HG02763 (cell line): ENCODE measurements around the gene CASP2.
A peak's percentile ranks its signal among the peaks of the same experiment; 100 is the strongest.
"Not testable (repeated sequence)": the region's sequence is repeated elsewhere in the genome, so short reads cannot be mapped to it uniquely, and the experiment has no call there.

ENCODE experiments used
- ATAC-seq: cut with Tn5 transposase; IDR thresholded peaks from one replicate; pipeline ENCODE4 v1.9.1; 2021; ENCODE audit warnings: mild to moderate bottlenecking, moderate library complexity; ENCODE audit not compliant: unreplicated experiment

CASP2 gene

GRCh38 chr7:143263266-143264195 lies 24.6 kb upstream of the CASP2 start, which contains the start of gene GSTK1:
GSTK1 (plus strand) TSS chr7:143263441; CDS start chr7:143263514, 73 bp downstream.
- peak; percentile 95 for ATAC-seq

GRCh38 chr7:143264196-143264568 lies 24.0 kb upstream of the CASP2 start:
- ATAC-seq: not testable (repeated sequence)

DNA sequence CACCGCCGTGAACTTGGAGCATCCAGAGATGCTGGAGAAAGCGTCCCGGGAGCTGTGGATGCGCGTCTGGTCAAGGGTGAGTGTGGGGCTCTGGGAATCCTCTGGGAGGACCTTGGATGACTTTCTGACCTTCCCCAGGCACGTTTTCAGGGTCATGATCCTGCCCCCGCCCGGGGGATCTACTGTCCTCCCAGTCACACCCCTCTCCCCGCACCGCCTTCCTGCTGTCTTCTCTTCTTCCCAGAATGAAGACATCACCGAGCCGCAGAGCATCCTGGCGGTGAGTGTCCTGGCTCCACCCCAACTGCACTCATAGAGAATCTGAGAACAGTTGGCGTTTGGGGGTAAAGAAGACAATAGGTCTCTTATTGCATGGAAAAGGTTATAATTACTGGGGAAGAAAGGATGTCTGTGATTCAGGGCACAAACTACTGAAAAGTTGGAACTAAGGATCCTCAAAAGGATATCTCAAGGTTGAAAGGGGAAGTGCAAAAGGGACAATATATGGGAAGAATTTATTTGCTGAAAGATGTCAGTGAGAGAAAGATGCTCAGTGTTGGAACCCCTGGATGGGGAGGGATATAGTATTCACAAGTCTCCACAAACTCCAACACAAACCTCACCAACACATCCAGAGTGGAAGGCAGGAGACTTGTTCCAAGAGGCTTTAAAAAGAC lies 23.0 kb upstream of the CASP2 start:
- ATAC-seq: no peak

DNA sequence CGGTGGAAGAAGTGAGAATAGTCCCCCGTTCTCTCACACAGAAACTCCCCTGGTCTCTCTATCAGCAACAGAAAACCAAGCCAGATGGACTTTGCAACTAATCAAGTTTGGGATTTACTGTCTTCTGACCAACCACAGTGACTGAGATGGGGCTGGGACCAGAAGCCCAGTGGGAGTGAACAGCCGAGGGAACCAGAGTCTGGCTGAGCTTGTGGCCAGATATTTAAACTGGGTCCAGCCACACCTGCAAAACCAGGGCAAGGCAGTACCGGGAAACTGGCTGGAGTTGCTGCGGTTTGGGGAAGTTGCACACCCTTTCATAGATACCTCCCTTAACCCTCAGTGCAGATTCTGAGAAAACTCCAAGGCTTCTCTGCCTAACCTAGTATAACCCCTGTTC lies 18.9 kb upstream of the CASP2 start:
- ATAC-seq: no peak

GRCh38 chr7:143271240-143271639 lies 16.9 kb upstream of the CASP2 start:
- ATAC-seq: no peak

- no peak for ATAC-seq
These were observed 15.3 kb upstream of the CASP2 start for GRCh38 chr7:143272871-143273270.

GRCh38 chr7:143279186-143280098 lies 8.7 kb upstream of the CASP2 start:
- no peak for ATAC-seq

GRCh38 chr7:143280160-143280559 lies 8.0 kb upstream of the CASP2 start:
- ATAC-seq: no peak

GRCh38 chr7:143280566-143280965 lies 7.6 kb upstream of the CASP2 start:
- ATAC-seq: no peak

GRCh38 chr7:143281529-143281928 lies 6.6 kb upstream of the CASP2 start:
- no peak for ATAC-seq

- ATAC-seq: no peak
These were observed 6.0 kb upstream of the CASP2 start for GRCh38 chr7:143282124-143282523.

- ATAC-seq: no peak
These were observed 4.8 kb upstream of the CASP2 start for GRCh38 chr7:143283381-143283780.

DNA sequence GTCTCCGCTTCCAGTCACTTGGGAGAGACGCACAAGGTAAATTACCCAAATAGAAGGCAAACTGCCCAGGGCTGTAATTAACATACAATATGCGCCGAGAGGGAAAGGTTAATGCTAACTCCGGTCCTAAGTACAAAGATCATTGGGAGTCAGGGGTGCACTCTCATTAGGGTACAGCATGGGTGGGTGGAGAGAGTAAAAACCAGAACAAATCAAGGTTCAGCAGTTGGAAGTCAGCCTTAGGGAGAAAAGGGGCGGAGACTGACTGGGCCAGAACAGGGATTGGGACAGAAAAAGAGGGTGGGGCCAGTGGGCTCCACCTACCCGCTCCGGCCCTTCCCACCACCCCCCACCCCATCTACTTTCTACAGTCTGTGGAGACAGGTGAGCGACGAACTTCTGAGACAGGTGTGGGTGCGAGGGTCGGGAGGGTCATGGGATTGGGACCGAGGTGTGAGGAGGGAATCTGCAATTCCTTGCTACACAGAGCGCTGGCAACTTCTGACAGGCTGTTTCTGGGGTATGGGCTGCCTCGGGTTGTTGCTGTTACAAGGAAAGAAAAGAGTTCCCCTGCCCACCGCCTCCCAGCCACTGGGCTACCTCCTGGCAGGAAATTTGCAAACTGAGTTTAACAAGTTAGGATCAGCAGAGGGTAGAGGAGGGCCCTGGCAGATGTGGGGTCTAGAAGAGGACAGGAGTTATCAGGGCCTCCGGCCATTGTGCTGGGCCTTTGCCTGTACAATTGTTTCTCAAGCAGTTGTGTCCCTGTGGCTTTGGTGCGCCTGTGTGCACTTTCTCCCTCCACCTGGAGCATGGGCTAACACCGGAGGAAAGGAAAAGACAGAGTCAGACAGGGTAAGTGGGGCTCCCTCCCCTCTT lies 3.3 kb upstream of the CASP2 start, which contains the start of gene TMEM139:
TSS of gene TMEM139 (plus strand) at position 368 of the 879 bp plus-strand sequence. CDS start 1,000 bp downstream, outside the sequence.
- ATAC-seq: no peak

- no peak for ATAC-seq
These were observed 2.7 kb upstream of the CASP2 start for GRCh38 chr7:143285470-143285778.

DNA sequence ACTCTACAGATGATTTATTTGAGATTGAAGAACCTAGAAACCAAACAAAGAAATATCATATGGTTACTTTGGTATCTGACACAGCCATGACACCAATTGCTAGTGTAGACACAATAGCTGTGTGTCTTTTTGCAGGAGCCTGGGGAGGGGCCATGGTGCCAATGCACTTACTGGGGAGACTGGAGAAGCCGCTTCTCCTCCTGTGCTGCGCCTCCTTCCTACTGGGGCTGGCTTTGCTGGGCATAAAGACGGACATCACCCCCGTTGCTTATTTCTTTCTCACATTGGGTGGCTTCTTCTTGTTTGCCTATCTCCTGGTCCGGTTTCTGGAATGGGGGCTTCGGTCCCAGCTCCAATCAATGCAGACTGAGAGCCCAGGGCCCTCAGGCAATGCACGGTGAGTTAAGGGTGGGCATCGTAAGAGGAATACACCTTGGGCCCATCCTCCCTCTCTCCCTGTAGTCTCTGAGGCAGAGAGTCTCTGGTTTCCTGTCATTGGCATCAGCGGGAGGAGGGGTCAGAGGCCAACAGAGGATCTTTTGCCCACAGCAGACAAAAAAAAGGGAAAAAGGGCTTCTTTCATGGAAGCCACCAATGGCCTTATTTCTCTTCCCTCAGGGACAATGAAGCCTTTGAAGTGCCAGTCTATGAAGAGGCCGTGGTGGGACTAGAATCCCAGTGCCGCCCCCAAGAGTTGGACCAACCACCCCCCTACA lies 2.2 kb upstream of the CASP2 start:
- no peak for ATAC-seq

DNA sequence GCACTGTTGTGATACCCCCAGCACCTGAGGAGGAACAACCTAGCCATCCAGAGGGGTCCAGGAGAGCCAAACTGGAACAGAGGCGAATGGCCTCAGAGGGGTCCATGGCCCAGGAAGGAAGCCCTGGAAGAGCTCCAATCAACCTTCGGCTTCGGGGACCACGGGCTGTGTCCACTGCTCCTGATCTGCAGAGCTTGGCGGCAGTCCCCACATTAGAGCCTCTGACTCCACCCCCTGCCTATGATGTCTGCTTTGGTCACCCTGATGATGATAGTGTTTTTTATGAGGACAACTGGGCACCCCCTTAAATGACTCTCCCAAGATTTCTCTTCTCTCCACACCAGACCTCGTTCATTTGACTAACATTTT lies 1.6 kb upstream of the CASP2 start:
- no peak for ATAC-seq

- no peak for ATAC-seq
These were observed 714 bp upstream of the CASP2 start for GRCh38 chr7:143287339-143287934.

DNA sequence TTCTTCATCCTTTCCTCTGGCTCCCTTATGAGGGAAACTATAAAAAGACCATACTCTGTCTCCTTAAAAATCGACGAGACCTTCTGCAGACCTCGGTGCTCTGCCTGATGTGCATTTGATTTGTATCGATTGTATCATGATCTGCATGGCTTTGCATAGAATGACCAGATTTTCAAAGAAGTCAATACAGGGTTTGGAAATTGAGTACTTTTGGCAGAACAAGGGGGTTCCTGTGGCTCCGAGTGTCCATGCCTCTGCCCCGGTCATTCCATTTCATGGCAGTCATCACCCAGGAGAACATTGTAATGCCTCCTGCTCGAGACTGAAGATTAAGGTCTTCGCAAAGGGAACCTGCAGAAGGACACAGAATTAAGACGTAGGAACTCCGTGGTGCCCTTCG lies 685 bp downstream of the CASP2 start:
- no peak for ATAC-seq

DNA sequence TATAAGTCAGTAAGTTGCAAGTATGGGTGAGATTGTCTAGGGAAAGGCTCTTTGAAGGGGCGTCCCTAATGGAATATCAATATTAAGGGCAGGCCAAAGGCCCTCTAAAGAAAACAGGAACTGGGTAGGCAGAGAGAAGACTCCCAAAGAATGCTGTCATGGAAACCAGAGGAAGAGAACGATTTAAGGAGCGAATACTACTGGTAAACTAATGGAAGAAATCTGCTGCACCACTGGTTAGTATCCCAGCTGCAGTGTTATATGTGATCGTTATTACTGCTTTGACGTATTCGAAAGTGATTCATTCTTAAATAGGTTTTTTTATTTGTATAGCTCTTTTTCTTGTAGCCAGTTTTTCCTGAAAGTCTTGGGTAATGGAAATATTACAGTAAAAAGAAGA lies 1.3 kb downstream of the CASP2 start:
- ATAC-seq: no peak
